Measurements from ENCODE around the gene TTL. TPM values are rescaled to one million over a fixed set of nuclear protein-coding genes. Genes with fewer than 3 reads are reported as not detected.

The TTL gene
- total RNA-seq, 3 donors from 2014 or later: 26.7 to 31.4 (median 28.6) TPM

GRCh38 chr2:112454586-112454985 is 27.4 kb upstream of the TTL start:
- no peak for ATAC-seq
- no peak overlapping the region for H3K4me3 Mint-ChIP-seq
- DNase-seq: no peak
- H3K36me3 Mint-ChIP-seq (ENCODE audit: insufficient read depth): no peaks in the 10 kb centered on the region
- no peaks in the 10 kb centered on the region for H3K9me3 Mint-ChIP-seq
- no peaks in the 10 kb centered on the region for H3K4me1 Mint-ChIP-seq (ENCODE audit: low read depth)
- no peaks in the 10 kb centered on the region for H3K27me3 Mint-ChIP-seq (ENCODE audit: low read depth)

GRCh38 chr2:112459372-112459771 is 22.6 kb upstream of the TTL start:
- DNase-seq (no peak), ATAC-seq (no peak)
- Mint-ChIP-seq H3K9me3 (no peaks in the 10 kb centered on the region), H3K4me1 (ENCODE audit: low read depth) (no peaks in the 10 kb centered on the region), H3K4me3 (no peak overlapping the region), H3K36me3 (ENCODE audit: insufficient read depth) (no peaks in the 10 kb centered on the region), H3K27me3 (ENCODE audit: low read depth) (peaks cover 8% of the 10 kb centered on the region)

- Mint-ChIP-seq H3K4me1 (ENCODE audit: low read depth) (no peaks in the 10 kb centered on the region), H3K9me3 (no peaks in the 10 kb centered on the region), H3K36me3 (ENCODE audit: insufficient read depth) (no peaks in the 10 kb centered on the region), H3K4me3 (no peak overlapping the region), H3K27me3 (ENCODE audit: low read depth) (peaks cover 8% of the 10 kb centered on the region)
- ATAC-seq: no peak
- DNase-seq: no peak
Observed at GRCh38 chr2:112462178-112462577, 19.8 kb upstream of the TTL start.

GRCh38 chr2:112463256-112463655 is 18.7 kb upstream of the TTL start:
- Mint-ChIP-seq H3K9me3 (no peaks in the 10 kb centered on the region), H3K36me3 (ENCODE audit: insufficient read depth) (no peaks in the 10 kb centered on the region), H3K4me3 (no peak overlapping the region), H3K4me1 (ENCODE audit: low read depth) (no peaks in the 10 kb centered on the region), H3K27me3 (ENCODE audit: low read depth) (peaks cover 8% of the 10 kb centered on the region)
- ATAC-seq: no peak
- no peak for DNase-seq

- no peaks in the 10 kb centered on the region for H3K36me3 Mint-ChIP-seq (ENCODE audit: insufficient read depth)
- no peak overlapping the region for H3K4me3 Mint-ChIP-seq
Observed at GRCh38 chr2:112465382-112465781, 16.6 kb upstream of the TTL start.

GRCh38 chr2:112472547-112473263 is 9.3 kb upstream of the TTL start:
- no peaks in the 10 kb centered on the region for H3K36me3 Mint-ChIP-seq (ENCODE audit: insufficient read depth)
- no peak for ATAC-seq
- DNase-seq: no peak

More at GRCh38 chr2:112465382-112465781, 16.6 kb upstream of the TTL start:
- DNase-seq (no peak), ATAC-seq (no peak)
- Mint-ChIP-seq H3K4me1 (ENCODE audit: low read depth) (no peaks in the 10 kb centered on the region), H3K9me3 (no peaks in the 10 kb centered on the region), H3K27me3 (ENCODE audit: low read depth) (peaks cover 8% of the 10 kb centered on the region)

GRCh38 chr2:112474844-112475486 is 7.0 kb upstream of the TTL start:
- no peaks in the 10 kb centered on the region for H3K4me1 Mint-ChIP-seq (ENCODE audit: low read depth)
- DNase-seq (no peak), ATAC-seq (no peak)
- no peaks in the 10 kb centered on the region for H3K36me3 Mint-ChIP-seq (ENCODE audit: insufficient read depth)
- no peak overlapping the region for H3K4me3 Mint-ChIP-seq
- no peaks in the 10 kb centered on the region for H3K27me3 Mint-ChIP-seq (ENCODE audit: low read depth)
- H3K9me3 Mint-ChIP-seq: no peaks in the 10 kb centered on the region

More at GRCh38 chr2:112472547-112473263, 9.3 kb upstream of the TTL start:
- no peaks in the 10 kb centered on the region for H3K9me3 Mint-ChIP-seq
- no peaks in the 10 kb centered on the region for H3K27me3 Mint-ChIP-seq (ENCODE audit: low read depth)
- no peaks in the 10 kb centered on the region for H3K4me1 Mint-ChIP-seq (ENCODE audit: low read depth)
- H3K4me3 Mint-ChIP-seq: no peak overlapping the region

- DNase-seq: no peak
- no peak overlapping the region for H3K4me3 Mint-ChIP-seq
- H3K9me3 Mint-ChIP-seq: no peaks in the 10 kb centered on the region
- H3K4me1 Mint-ChIP-seq (ENCODE audit: low read depth): peaks cover 10% of the 10 kb centered on the region
- H3K36me3 Mint-ChIP-seq (ENCODE audit: insufficient read depth): no peaks in the 10 kb centered on the region
- H3K27me3 Mint-ChIP-seq (ENCODE audit: low read depth): no peaks in the 10 kb centered on the region
- no peak for ATAC-seq
Observed at GRCh38 chr2:112476434-112476833, 5.5 kb upstream of the TTL start.

GRCh38 chr2:112480530-112481049 is 1.4 kb upstream of the TTL start:
- ATAC-seq (peak in 1 of 2 donors; percentile 21), DNase-seq (peak; percentile 13)
- peaks cover 7% of the 10 kb centered on the region for H3K36me3 Mint-ChIP-seq (ENCODE audit: insufficient read depth)
- no peaks in the 10 kb centered on the region for H3K9me3 Mint-ChIP-seq
- H3K27me3 Mint-ChIP-seq (ENCODE audit: low read depth): no peaks in the 10 kb centered on the region
- peak overlapping the region; percentile 91 for H3K4me3 Mint-ChIP-seq
- peaks cover 28% of the 10 kb centered on the region for H3K4me1 Mint-ChIP-seq (ENCODE audit: low read depth)

GRCh38 chr2:112481050-112481527 is 867 bp upstream of the TTL start:
- H3K4me3 Mint-ChIP-seq: peak overlapping the region; percentile 91
- no peaks in the 10 kb centered on the region for H3K27me3 Mint-ChIP-seq (ENCODE audit: low read depth)
- ATAC-seq: peak; percentile 81 to 84

GRCh38 chr2:112482309-112483041 is 519 bp downstream of the TTL start:
- Mint-ChIP-seq H3K4me1 (ENCODE audit: low read depth) (peaks cover 39% of the 10 kb centered on the region), H3K36me3 (ENCODE audit: insufficient read depth) (peaks cover 7% of the 10 kb centered on the region), H3K4me3 (peak overlapping the region; percentile 93), H3K9me3 (no peaks in the 10 kb centered on the region), H3K27me3 (ENCODE audit: low read depth) (no peaks in the 10 kb centered on the region)
- DNase-seq (peak; percentile 19), ATAC-seq (peak; percentile 10 to 22)

More at GRCh38 chr2:112481050-112481527, 867 bp upstream of the TTL start:
- peak; percentile 76 for DNase-seq
- H3K9me3 Mint-ChIP-seq: no peaks in the 10 kb centered on the region
- H3K4me1 Mint-ChIP-seq (ENCODE audit: low read depth): peaks cover 29% of the 10 kb centered on the region
- peaks cover 7% of the 10 kb centered on the region for H3K36me3 Mint-ChIP-seq (ENCODE audit: insufficient read depth)

GRCh38 chr2:112483042-112483473 is 1.1 kb downstream of the TTL start:
- ATAC-seq (no peak), DNase-seq (no peak)
- Mint-ChIP-seq H3K27me3 (ENCODE audit: low read depth) (no peaks in the 10 kb centered on the region), H3K4me3 (peak overlapping the region; percentile 93), H3K4me1 (ENCODE audit: low read depth) (peaks cover 41% of the 10 kb centered on the region), H3K9me3 (no peaks in the 10 kb centered on the region), H3K36me3 (ENCODE audit: insufficient read depth) (peaks cover 7% of the 10 kb centered on the region)

- H3K27me3 Mint-ChIP-seq (ENCODE audit: low read depth): no peaks in the 10 kb centered on the region
- H3K4me3 Mint-ChIP-seq: peak overlapping the region; percentile 93
- DNase-seq (no peak), ATAC-seq (no peak)
- no peaks in the 10 kb centered on the region for H3K9me3 Mint-ChIP-seq
- peaks cover 41% of the 10 kb centered on the region for H3K4me1 Mint-ChIP-seq (ENCODE audit: low read depth)
- peaks cover 7% of the 10 kb centered on the region for H3K36me3 Mint-ChIP-seq (ENCODE audit: insufficient read depth)
Observed at GRCh38 chr2:112483831-112484230, 1.9 kb downstream of the TTL start.

GRCh38 chr2:112485849-112486248 is 3.9 kb downstream of the TTL start:
- peaks cover 36% of the 10 kb centered on the region for H3K4me1 Mint-ChIP-seq (ENCODE audit: low read depth)
- DNase-seq: no peak
- no peak for ATAC-seq
- H3K36me3 Mint-ChIP-seq (ENCODE audit: insufficient read depth): peaks cover 9% of the 10 kb centered on the region
- no peaks in the 10 kb centered on the region for H3K27me3 Mint-ChIP-seq (ENCODE audit: low read depth)
- no peak overlapping the region for H3K4me3 Mint-ChIP-seq
- H3K9me3 Mint-ChIP-seq: no peaks in the 10 kb centered on the region

All from activated T-cell treated with anti-CD3 and anti-CD28 coated beads, Interleukin-2, amount 50 U/mL, for 4 hours (primary cell).